Endometrial microvascular endothelial cells (primary cell): Measurements from ENCODE around the gene SPSB3. TPM values are rescaled to one million over a fixed set of nuclear protein-coding genes. Genes with fewer than 3 reads are reported as not detected.

Experiments used
- in situ Hi-C: cut with HindIII; loops from 2 replicates; pipeline ENCODE4 v1.10.0; 2017; ENCODE audit warnings: low sequenced_read_pairs, low pct_unique_long_range_greater_than_20kb; ENCODE audit errors: inconsistent ontology term
- total RNA-seq: library from RNA; depleted of rRNA; stranded (reverse); fragments of >200 nt; gene quantifications from one replicate; pipeline ENCODE4 v1.2.3, GENCODE V29; 2015; ENCODE audit errors: inconsistent ontology term

Gene SPSB3
- total RNA-seq, 1 donor from 2014 or later = 35.5 TPM

- in situ Hi-C loops = no loop called here
These were observed 52.9 kb downstream of the SPSB3 start for GRCh38 chr16:1729445-1729844.

GRCh38 chr16:1729026-1729425 is 53.3 kb downstream of the SPSB3 start:
- in situ Hi-C loops = no loop called here

GRCh38 chr16:1727651-1728624 is 54.4 kb downstream of the SPSB3 start:
- in situ Hi-C loops = no loop called here

Other genes with a start within 250 kb of the SPSB3 start
- 17.6 TPM for gene TMEM204, start 248.9 kb downstream of the SPSB3 start, total RNA-seq
- gene IFT140, start 170.5 kb downstream of the SPSB3 start, total RNA-seq = 9.6 TPM
- gene CRAMP1, start 170.2 kb downstream of the SPSB3 start, total RNA-seq = 6.1 TPM
- gene JPT2, start 104.3 kb downstream of the SPSB3 start, total RNA-seq = 85.9 TPM
- 35.8 TPM for gene MAPK8IP3, start 76.4 kb downstream of the SPSB3 start, total RNA-seq
- 65.6 TPM for gene NME3, start 11.0 kb downstream of the SPSB3 start, total RNA-seq
- 3.5 TPM for gene EME2, start 9.8 kb downstream of the SPSB3 start, total RNA-seq
- gene MRPS34, start 9.4 kb downstream of the SPSB3 start, total RNA-seq = 148 TPM
- gene NUBP2, start 389 bp upstream of the SPSB3 start, total RNA-seq = 96.6 TPM
- gene IGFALS, start 11.1 kb upstream of the SPSB3 start, total RNA-seq = not detected
- 73.6 TPM for gene HAGH, start 44.3 kb upstream of the SPSB3 start, total RNA-seq
- gene FAHD1, start 44.6 kb upstream of the SPSB3 start, total RNA-seq = 71.5 TPM
- gene MEIOB, start 89.6 kb upstream of the SPSB3 start, total RNA-seq = not detected
- gene HS3ST6, start 135.8 kb upstream of the SPSB3 start, total RNA-seq = not detected
- 11.2 TPM for gene MSRB1, start 160.6 kb upstream of the SPSB3 start, total RNA-seq
- not detected for gene RPL3L, start 172.1 kb upstream of the SPSB3 start, total RNA-seq
- 270 TPM for gene NDUFB10, start 177.0 kb upstream of the SPSB3 start, total RNA-seq
- gene RPS2, start 182.3 kb upstream of the SPSB3 start, total RNA-seq = 2,988 TPM
- gene RNF151, start 184.3 kb upstream of the SPSB3 start, total RNA-seq = not detected
- 79.9 TPM for gene TBL3, start 189.5 kb upstream of the SPSB3 start, total RNA-seq
- gene NOXO1, start 198.9 kb upstream of the SPSB3 start, total RNA-seq = 0.09 TPM
- gene GFER, start 201.6 kb upstream of the SPSB3 start, total RNA-seq = 17.2 TPM
- gene SYNGR3, start 207.4 kb upstream of the SPSB3 start, total RNA-seq = not detected
- gene ZNF598, start 227.2 kb upstream of the SPSB3 start, total RNA-seq = 50.6 TPM
- not detected for gene NPW, start 237.2 kb upstream of the SPSB3 start, total RNA-seq
- gene NHERF2, start 244.3 kb upstream of the SPSB3 start, total RNA-seq = 194 TPM